GM12872 (cell line): ENCODE data around the gene ROBO2.

Experiments
- TF ChIP-seq, protein P1 (sequence below): IDR thresholded peaks from 3 replicates; pipeline ENCODE4 v1.5.1; 2011; ENCODE audit warnings: low read depth, mild to moderate bottlenecking, low read length, moderate library complexity; ENCODE audit not compliant: insufficient read depth

ROBO2 gene

DNA sequence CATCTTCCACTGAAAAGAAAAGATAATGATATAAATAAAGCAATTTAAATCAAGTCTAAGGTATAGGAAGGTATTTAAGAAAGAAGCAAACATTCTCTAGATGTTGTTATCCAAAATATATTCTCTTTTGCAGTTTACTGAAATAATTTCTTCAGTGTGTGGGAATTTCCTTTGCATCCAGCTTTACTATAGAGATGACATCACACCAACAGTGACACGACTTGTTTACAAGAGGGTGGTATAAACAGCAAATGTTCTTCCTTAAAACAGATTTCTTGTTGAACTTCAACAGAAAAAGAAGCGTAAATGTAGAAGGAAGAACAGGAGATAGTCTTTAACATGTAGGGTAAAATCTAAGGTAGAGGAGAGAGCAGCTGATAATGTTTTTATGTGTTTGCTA is 202.5 kb downstream of the ROBO2 start:
- TF ChIP-seq, protein P1, sequence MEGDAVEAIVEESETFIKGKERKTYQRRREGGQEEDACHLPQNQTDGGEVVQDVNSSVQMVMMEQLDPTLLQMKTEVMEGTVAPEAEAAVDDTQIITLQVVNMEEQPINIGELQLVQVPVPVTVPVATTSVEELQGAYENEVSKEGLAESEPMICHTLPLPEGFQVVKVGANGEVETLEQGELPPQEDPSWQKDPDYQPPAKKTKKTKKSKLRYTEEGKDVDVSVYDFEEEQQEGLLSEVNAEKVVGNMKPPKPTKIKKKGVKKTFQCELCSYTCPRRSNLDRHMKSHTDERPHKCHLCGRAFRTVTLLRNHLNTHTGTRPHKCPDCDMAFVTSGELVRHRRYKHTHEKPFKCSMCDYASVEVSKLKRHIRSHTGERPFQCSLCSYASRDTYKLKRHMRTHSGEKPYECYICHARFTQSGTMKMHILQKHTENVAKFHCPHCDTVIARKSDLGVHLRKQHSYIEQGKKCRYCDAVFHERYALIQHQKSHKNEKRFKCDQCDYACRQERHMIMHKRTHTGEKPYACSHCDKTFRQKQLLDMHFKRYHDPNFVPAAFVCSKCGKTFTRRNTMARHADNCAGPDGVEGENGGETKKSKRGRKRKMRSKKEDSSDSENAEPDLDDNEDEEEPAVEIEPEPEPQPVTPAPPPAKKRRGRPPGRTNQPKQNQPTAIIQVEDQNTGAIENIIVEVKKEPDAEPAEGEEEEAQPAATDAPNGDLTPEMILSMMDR = no peak

DNA sequence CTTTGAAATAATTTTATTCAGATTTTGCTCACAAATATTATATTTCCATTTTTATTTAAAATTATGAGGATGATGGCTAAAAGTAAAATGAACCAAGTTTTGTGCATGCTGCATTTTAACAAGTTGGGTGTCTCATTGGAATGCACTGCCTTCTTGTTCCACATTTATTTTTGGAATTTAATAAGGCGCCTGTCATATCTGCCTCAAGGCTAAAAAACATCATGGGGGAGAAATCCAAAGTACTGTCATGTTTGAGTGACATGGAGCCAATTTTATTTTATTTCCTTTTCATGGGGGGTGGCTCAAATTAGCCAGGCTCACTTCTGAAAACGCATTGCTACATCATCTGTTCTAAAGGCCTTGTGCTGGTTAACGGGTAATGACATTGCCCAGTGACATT is 205.1 kb downstream of the ROBO2 start:
- TF ChIP-seq, protein P1 = no peak

DNA sequence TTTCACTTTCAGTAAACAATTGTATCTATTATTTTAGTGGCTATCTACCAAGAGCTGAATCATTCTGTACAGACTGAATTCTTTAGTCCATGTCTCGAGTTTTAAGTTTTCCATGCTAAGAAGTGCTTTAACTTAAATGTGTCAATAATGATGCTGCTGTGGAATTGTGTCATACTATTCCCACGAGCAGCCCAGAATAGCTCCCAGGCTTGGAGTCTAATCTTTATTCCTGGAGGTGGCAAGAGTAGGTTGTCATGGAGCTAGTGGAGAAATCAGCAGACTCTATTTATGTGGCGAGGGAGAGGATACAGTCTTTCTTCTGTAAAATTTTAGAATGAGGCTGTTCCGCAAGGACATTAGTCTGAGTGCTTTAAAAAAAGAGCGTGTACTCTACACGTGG is 207.2 kb downstream of the ROBO2 start:
- TF ChIP-seq, protein P1 = no peak

DNA sequence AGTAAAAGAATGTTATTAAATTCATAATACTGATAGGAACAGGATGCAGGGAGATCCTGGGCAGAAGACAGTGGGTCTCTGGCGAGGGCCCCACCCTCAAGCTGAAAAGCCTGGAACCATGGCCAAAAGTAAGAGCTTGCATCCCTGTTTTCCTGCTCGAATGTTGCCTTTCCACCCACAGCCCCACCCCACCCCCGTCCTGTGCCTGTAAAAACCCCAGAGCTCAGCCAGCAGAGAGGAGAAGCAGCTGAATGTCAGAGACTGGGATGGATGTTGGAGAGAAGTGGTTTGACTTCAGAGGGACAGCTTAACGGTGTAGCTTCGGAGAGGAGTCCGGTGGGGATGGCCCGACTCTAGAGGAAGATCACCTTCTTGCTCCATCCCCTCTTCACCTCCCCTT is 207.9 kb downstream of the ROBO2 start:
- TF ChIP-seq, protein P1 = no peak

DNA sequence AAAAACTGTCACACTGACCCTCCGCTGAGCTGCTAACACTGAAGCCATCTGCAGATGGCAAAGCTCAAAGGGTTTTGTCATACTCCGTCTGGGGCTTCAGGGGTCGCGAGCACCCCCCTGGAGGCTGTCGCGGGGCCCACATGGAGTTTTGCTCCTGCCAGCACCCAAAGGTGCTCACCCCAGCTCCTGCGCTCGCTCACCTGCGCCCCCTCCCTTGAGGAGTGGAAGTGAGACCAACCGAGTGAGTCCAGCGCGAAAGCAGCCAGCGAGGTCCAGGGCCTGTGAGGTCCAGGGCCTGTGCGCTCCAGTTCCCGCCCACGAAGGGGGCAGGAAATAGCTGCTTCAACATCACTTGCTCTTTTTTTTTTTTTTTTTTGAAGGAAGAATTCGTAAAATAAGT is 208.5 kb downstream of the ROBO2 start:
- TF ChIP-seq, protein P1 = no peak

DNA sequence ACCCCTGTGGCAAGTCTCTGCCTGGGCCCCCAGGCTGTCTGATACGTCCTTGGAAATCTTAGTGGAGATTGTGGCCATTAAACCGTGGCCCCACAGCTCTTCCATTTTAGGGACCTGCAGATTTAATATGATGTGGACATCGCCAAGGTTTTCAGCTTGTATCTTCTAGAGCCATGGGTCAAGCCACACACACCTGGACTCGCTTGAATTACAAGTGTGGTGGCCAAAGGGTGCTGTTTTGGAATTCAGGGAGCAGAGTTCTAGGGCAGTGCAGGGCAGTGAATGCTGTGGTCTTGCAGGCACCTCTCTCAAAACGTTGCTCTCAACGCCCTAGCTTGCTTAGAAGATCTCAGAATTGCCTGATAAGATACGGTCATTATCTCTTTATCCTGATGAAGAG is 211.2 kb downstream of the ROBO2 start:
- TF ChIP-seq, protein P1 = no peak

DNA sequence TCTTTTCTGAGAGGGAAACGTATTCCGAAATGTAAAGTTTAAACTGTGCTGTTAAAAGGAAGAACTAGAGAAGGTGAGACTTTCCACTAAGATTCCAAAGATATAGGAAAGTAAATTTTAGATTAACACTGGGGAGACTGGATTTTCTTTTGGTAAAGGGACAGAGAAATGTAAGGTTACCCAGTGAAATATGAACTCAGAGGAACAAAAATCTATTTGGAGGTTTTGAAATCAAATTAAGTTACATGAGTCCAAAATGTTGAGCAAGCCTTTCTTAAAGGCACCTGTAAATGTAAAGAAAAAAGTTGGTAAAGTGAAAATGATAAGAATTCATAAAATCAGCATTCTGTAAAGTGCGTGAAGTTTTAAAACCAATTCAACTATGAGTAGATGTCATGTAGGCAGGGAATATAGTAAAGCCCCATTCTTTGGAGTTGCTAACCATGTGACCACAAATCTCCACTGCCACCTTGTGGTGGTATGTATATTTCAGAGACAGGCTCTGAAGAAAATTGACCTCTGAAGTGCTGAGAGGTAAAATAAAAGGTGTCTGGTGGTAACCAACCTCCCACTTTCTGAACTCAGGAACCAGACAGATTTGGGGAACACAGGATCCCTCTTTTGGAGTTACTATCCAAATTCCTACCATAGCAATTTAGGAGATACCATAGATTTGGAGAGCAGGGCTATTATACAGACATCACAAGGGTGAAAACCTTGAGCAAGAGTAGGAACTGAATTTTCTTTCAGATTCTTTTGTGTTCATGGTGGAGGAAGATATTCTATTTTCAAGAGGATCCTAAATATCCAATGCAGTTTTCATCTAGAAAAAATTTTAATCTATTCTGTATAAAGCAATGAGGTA is 215.3 kb downstream of the ROBO2 start:
- TF ChIP-seq, protein P1 = peak; percentile 58
